Endodermal cell (in vitro differentiated cells): ENCODE results near the gene PKD2L1. TPM values are rescaled to one million over a fixed set of nuclear protein-coding genes. Genes with fewer than 3 reads are reported as not detected.
A peak's percentile ranks its signal among the peaks of the same experiment; 100 is the strongest.

Experiments
- DNase-seq: peaks from one replicate; pipeline ENCODE4 v3.0.0-alpha.2; 2017
- H3K27ac ChIP-seq: 2 replicates; pipeline ENCODE4 v1.5.1; 2013; ENCODE audit warnings: mild to moderate bottlenecking, low read depth, low read length, moderate library complexity
- H3K27me3 ChIP-seq: 2 replicates; pipeline ENCODE4 v1.6.1; 2013; ENCODE audit warnings: mild to moderate bottlenecking, low read length, moderate library complexity; ENCODE audit not compliant: insufficient read depth, control insufficient read depth, poor library complexity, severe bottlenecking
- H3K36me3 ChIP-seq: 2 replicates; pipeline ENCODE4 v1.7.0; 2013; ENCODE audit warnings: mild to moderate bottlenecking, low read length, moderate library complexity; ENCODE audit not compliant: control insufficient read depth, insufficient read depth
- H3K4me1 ChIP-seq: one replicate; pipeline ENCODE4 v1.7.0; 2013; ENCODE audit warnings: low read length; ENCODE audit not compliant: control insufficient read depth, insufficient read depth
- H3K4me3 ChIP-seq: 2 replicates; pipeline ENCODE4 v1.5.1; 2013; ENCODE audit warnings: mild to moderate bottlenecking, low read length, moderate library complexity
- H3K9ac ChIP-seq: 2 replicates; pipeline ENCODE4 v1.6.1; 2013; ENCODE audit warnings: mild to moderate bottlenecking, low read length, moderate library complexity; ENCODE audit not compliant: poor library complexity, severe bottlenecking; ENCODE audit errors: extremely low read depth
- H3K9me3 ChIP-seq: 2 replicates; pipeline ENCODE4 v1.6.1; 2013; ENCODE audit warnings: mild to moderate bottlenecking, low read length, moderate library complexity; ENCODE audit not compliant: control insufficient read depth
- H3K27ac Mint-ChIP-seq: 2 replicates; pipeline ENCODE4 v1.8.0; 2020; ENCODE audit warnings: mixed read lengths
- H3K27me3 Mint-ChIP-seq: 2 replicates; pipeline ENCODE4 v1.8.0; 2021; ENCODE audit warnings: mild to moderate bottlenecking, mixed read lengths; ENCODE audit not compliant: insufficient read depth
- H3K36me3 Mint-ChIP-seq: 2 replicates; pipeline ENCODE4 v1.8.0; 2020; ENCODE audit warnings: low read depth, mixed read lengths
- H3K4me1 Mint-ChIP-seq: 2 replicates; pipeline ENCODE4 v1.8.0; 2020; ENCODE audit warnings: mixed read lengths
- H3K4me3 Mint-ChIP-seq: 2 replicates; pipeline ENCODE4 v1.8.0; 2020; ENCODE audit warnings: mild to moderate bottlenecking, moderate library complexity, mixed read lengths
- H3K9me3 Mint-ChIP-seq: 2 replicates; pipeline ENCODE4 v1.8.0; 2020; ENCODE audit warnings: mild to moderate bottlenecking, mixed read lengths
- WGBS, 2 experiments: methylation state at CpG; one replicate each; pipeline versions ENCODE4 v1.1.5 to v1.1.7; 2013; ENCODE audit warnings: missing lambda C conversion rate in 2 of 2, mixed read lengths in 1 of 2; ENCODE audit not compliant: insufficient coverage in 1 of 2, insufficient read length in 1 of 2; 5-methylcytosine and 5-hydroxymethylcytosine counted together
- total RNA-seq, 2 donors: library from RNA; stranded (reverse); fragmentation: NEBNext Ultra II Directional in 1 of 2; extraction: Animal tissue kit (Norgen Biotek cat#: 25700) in 1 of 2; gene quantifications; 2 replicates in 1 of 2; 3 replicates in 1 of 2; pipeline ENCODE4 v1.2.1, GENCODE V29; 2021
- TF ChIP-seq, protein P1 (sequence below): fragments of 200-600 bp; sonication (generic); conservative IDR thresholded peaks from 2 replicates; pipeline ENCODE4 v1.5.0; 2021; ENCODE audit warnings: antibody characterized with exemption, mild to moderate bottlenecking

Gene PKD2L1
- total RNA-seq, 2 donors from 2014 or later, result not detected

GRCh38 chr10:100353770-100354485, 23.9 kb upstream of the PKD2L1 start:
- Mint-ChIP-seq H3K4me1 (peaks cover 44% of the 10 kb centered on the region), H3K36me3 (peaks cover 91% of the 10 kb centered on the region), H3K27ac (no peak overlapping the region), H3K9me3 (peaks cover 2% of the 10 kb centered on the region), H3K4me3 (no peak overlapping the region), H3K27me3 (no peaks in the 10 kb centered on the region)
- H3K27me3 ChIP-seq, result no peaks in the 10 kb centered on the region
- H3K9me3 ChIP-seq, result peaks cover 5% of the 10 kb centered on the region
- H3K27ac ChIP-seq, result no peak overlapping the region
- TF ChIP-seq, protein P1, sequence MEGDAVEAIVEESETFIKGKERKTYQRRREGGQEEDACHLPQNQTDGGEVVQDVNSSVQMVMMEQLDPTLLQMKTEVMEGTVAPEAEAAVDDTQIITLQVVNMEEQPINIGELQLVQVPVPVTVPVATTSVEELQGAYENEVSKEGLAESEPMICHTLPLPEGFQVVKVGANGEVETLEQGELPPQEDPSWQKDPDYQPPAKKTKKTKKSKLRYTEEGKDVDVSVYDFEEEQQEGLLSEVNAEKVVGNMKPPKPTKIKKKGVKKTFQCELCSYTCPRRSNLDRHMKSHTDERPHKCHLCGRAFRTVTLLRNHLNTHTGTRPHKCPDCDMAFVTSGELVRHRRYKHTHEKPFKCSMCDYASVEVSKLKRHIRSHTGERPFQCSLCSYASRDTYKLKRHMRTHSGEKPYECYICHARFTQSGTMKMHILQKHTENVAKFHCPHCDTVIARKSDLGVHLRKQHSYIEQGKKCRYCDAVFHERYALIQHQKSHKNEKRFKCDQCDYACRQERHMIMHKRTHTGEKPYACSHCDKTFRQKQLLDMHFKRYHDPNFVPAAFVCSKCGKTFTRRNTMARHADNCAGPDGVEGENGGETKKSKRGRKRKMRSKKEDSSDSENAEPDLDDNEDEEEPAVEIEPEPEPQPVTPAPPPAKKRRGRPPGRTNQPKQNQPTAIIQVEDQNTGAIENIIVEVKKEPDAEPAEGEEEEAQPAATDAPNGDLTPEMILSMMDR, result no peak
- H3K9ac ChIP-seq, result no peak overlapping the region
- H3K4me1 ChIP-seq, result peaks cover 27% of the 10 kb centered on the region
- no peak overlapping the region for H3K4me3 ChIP-seq
- WGBS, 2 experiments, result 94% methylated on average over 6 of the region's 6 CpGs
- peak; percentile 19 for DNase-seq
- peaks cover 92% of the 10 kb centered on the region for H3K36me3 ChIP-seq

DNA sequence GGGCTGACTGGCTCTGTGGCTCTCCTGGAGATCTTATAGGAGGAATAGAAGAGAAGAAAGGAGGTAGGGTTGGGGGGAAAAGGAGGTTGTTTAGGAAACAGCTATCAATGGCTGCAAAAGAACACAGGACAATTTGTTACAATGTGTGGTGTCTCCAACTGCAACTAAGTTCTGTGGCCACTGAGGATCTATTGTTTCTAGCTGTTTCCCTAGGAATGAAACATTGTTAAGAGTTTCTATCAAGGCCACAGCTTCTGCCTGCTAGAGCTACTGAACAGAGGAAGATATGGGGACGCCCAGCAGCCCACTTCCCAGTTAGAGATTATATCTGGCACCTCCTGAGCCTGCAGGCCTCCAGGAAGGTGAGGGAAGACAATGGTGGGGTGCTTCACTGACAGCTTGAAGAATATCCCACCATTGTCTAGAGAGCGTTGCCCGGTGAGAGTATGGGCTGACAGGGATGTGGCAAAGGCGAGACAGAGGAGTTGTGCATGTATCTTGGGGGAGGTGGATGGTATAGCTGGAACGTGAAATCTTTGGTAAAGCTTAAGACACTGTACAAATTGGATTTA, 21.0 kb upstream of the PKD2L1 start:
- Histone ChIP-seq H3K9ac (no peak overlapping the region), H3K4me3 (peak overlapping the region; percentile 96), H3K36me3 (peaks cover 79% of the 10 kb centered on the region), H3K27ac (no peak overlapping the region), H3K27me3 (no peaks in the 10 kb centered on the region), H3K9me3 (no peaks in the 10 kb centered on the region), H3K4me1 (peaks cover 18% of the 10 kb centered on the region)
- DNase-seq, result no peak
- TF ChIP-seq, protein P1, result no peak
- Mint-ChIP-seq H3K4me3 (peak overlapping the region; percentile 100), H3K27me3 (no peaks in the 10 kb centered on the region), H3K9me3 (no peaks in the 10 kb centered on the region), H3K27ac (no peak overlapping the region), H3K4me1 (peaks cover 45% of the 10 kb centered on the region), H3K36me3 (peaks cover 81% of the 10 kb centered on the region)
- 83 to 94% methylated on average over 5 of the region's 5 CpGs for WGBS, 2 experiments

- Histone ChIP-seq H3K27me3 (no peaks in the 10 kb centered on the region), H3K4me1 (peaks cover 18% of the 10 kb centered on the region), H3K27ac (no peak overlapping the region), H3K4me3 (peak overlapping the region; percentile 96), H3K36me3 (peaks cover 66% of the 10 kb centered on the region), H3K9me3 (no peaks in the 10 kb centered on the region), H3K9ac (no peak overlapping the region)
- H3K27ac Mint-ChIP-seq, result no peak overlapping the region
- peaks cover 68% of the 10 kb centered on the region for H3K36me3 Mint-ChIP-seq
- no peak for DNase-seq
- TF ChIP-seq, protein P1, result no peak
- WGBS, 2 experiments, result 69 to 82% methylated on average over 2 to 3 of the region's 3 CpGs
- no peaks in the 10 kb centered on the region for H3K27me3 Mint-ChIP-seq
- peak overlapping the region; percentile 100 for H3K4me3 Mint-ChIP-seq
- H3K4me1 Mint-ChIP-seq, result peaks cover 46% of the 10 kb centered on the region
- H3K9me3 Mint-ChIP-seq, result no peaks in the 10 kb centered on the region
Measured at GRCh38 chr10:100349672-100350071, 19.6 kb upstream of the PKD2L1 start.
